Activated naive CD4-positive, alpha-beta T cell treated with anti-CD3 and anti-CD28 coated beads, Interleukin-2, amount 50 U/mL, for 16 hours (primary cell): ENCODE data around the gene CEP131.
"Not testable (repeated sequence)": the region's sequence is repeated elsewhere in the genome, so short reads cannot be mapped to it uniquely, and the experiment has no call there.

Experiments
- DNase-seq: peaks from one replicate; pipeline ENCODE4 v3.0.0-alpha.2; 2020

Gene CEP131

DNA sequence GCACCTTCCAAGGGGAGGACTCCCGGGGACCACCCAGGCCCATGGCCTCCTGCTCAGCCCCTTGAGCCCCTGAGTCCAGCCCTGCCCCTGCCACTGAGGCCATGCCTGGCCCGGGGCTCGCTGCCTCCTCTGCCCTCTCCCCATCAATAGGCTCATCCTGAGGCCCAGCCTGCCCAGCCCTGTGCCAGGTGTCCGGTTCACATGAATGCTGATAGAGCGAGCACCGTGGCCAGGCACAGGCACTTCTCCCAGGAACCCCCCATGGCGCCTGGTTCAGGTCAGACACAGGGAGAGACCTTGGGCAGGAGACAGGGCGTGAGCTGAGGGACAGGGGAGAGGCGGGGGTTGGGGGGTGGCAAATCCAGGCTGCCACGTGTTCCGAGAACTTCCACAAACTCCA lies 60.3 kb downstream of the CEP131 start:
- no peak for DNase-seq

DNA sequence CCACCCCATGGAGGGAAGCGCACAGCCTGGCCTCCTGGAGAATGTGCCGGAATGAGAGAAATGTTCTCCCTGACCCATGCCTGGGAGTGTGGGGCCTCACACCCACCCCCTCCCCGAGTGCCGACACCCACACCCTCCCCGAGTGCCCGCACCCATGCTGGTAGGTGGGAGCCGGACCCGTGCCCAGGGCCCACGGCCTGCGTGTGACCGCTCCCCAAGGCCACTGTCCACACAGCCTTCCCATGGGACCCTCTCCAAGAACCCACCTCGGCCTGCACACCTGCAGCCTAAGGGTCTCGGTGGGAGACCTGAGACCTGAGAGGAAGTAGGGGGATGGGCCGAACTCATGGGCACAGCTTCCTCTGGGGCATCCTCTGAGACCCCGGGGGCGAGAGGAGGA lies 60.8 kb downstream of the CEP131 start:
- peak; percentile 8 for DNase-seq

DNA sequence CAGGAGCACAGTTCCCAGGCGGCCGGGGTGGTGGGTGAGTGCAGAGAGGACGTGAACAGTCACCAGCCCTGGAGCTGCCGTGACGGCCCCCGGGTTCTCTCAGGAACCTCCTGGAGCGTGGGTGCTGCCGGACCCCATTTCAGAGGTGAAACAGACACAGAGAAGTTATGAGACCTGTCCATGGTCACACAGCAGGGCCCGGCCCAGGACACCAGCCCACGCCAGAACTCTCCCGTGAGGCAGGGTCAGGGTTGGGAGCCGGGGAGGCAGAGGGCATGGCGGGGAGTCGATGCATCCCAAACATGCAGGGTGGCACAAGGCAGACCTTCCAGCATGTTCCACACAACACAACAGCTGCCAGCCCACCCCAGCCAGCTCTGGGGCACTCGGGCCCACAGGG lies 61.2 kb downstream of the CEP131 start:
- peak; percentile 10 for DNase-seq

DNA sequence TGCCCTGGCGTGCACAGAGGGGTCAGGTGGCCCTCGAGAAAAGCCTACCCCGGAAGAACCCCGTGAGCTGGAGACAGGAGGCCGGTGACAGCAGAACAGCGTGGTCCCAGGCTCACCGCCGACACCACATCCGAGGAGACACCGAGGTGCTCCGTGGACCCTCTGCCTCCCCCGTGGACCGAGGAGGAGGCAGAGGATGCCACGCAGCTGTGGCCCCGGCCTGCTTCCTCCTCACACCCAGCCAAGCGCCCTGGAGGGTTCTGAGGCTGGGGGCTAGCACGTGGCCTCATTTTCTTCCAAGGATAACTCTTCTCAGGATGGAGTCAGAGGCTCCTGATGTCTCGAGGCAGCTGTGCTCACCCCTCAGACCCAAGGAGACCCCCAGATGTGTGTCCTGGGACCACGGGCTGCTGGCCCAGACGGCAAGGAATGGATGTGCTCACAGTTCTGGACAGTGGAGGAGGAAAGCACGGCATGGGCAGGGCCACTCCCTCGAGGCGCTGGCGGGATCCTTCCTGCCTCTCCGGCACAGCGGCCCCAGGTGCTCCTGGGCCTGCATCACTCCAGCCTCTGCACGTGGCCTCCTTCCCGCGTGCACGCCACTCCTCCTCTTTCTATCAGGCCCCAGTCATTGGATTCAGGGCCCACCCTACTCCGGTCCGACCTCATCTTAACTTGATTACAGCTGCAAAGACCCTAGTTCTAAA lies 61.9 kb downstream of the CEP131 start:
- DNase-seq: peak; percentile 10

DNA sequence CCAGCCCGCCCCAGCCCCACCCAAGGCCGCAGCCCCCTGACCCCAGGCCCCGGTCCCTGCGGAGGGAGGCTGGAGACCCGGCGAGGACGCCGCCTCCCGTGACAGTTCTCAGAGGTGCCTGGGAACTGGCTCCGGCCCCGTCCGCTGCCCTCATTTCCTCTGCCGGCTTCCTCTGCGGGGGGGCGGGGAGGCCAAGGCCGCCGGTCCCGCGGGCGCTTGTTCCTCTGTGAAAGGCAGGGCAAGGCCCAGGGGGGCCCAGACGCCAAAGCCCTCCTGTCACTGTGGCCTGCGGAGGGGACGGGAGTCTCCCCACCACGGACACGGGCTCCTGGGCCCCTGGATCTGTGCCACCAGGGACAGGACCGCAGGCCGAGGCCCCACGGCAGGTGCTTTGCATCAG lies 62.5 kb downstream of the CEP131 start:
- peak; percentile 19 for DNase-seq

DNA sequence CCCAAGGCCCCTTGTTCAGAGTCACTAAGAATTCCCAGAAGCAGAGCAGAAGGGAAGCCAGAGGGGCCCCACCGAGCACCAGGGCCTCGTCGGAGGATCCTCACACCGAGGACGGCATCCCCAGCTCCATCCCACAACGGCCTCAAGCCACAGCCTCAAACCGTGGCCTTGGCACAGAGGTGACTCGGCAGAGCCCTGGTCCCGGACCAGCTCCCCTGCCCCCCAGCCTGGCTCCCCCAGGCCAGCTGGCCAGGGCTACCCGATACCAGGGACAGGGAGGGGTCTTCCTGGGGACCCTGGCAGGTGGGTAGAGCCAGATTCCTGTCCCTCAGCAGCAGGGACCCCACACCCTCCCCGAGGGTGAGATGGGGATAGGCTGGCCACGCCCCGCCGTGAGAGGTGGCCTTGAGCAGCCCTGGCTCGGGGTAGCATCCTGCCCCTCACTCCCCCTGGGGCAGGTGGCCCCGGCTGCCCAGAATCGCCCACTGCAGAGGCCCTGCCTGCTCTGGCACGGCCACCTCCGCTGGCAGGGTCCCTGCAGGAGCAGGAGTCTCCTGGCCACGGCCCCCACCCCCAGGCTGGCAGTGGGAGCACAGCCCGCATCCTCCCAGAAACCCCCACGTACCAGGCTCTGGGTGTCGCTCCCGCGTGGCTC lies 63.0 kb downstream of the CEP131 start:
- peak; percentile 10 for DNase-seq

DNA sequence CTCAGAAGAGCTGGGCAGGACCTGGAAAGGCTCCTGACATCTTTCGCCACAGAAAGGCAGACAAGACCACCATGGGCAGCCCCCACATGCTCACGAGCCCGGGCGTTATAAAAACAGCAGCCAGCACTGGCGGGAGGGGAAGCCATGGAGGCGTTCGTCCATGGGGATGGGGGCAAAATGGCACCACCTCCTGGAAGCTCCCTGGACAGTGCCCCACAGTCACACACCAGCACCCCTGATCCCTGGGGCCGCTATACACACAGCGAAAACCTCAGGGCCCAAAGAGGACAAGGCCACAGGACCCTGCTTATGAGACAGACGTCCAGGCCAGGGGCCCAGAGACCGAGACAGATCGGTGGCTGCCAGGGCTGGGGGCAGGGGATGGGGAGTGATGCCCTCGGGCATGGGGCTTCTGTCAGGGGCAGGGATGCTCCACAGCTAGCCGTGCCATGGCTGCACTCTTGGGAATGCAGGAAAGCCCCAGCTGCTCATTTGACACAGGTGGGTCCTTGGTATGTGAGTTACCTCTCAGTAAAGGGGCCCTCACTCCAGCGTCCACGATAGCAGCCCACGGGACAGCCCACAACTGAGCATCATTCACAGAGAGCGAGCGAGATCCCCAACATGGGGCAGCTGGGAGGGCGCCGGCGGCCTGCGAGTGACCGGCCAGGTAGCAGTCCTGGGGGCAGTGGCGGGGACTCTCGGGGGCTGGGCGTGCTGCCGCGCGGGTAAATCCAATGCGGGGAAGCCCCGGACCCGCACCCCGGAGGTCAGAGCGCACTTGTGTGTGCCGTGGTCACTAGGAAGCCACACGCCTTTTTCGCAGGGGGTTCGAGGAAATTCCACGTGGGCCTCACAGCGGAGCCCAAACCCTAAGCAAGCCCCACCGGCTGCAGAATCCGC lies 63.8 kb downstream of the CEP131 start:
- peak; percentile 7 for DNase-seq

DNA sequence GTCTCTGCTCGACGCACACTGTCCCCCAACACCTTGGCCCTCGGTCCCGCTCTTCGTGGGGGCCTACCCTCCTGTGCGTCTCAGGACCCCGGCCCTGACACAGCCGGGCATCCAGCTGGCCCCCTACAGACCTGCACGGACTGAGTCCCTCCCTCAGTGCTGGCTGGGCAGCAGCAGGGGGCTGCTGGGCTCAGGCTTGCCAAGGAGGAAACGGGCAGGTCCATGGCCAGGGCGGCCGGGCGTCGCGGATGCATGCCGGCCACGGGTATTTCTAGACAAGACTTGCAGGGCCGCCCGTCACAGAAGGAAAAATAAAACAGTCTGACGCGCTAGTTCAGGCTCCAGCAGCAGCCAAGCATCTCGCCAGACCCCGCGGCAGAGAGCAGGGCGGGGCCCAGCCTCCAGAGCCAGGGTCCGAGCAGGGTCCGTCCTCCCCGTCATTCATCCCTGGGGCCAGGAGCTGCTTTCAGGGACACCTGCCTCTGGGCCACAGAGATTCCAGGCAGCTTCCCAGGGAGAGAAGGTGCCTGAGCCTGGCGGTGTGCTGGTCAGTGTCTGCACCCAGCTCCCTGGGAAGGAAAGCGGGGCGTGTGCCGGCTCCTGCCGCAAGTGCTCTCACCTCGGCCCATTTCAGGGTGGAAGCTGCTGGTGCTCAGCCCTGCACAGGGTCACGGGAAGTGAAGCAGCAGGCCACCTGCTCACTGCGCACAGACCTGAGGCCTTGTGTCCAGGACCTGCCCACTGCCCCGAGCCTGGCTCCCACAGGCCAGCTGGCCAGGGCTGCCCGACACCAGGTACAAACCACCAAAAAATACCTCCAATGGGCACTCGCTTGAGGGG lies 64.7 kb downstream of the CEP131 start:
- DNase-seq: no peak

DNA sequence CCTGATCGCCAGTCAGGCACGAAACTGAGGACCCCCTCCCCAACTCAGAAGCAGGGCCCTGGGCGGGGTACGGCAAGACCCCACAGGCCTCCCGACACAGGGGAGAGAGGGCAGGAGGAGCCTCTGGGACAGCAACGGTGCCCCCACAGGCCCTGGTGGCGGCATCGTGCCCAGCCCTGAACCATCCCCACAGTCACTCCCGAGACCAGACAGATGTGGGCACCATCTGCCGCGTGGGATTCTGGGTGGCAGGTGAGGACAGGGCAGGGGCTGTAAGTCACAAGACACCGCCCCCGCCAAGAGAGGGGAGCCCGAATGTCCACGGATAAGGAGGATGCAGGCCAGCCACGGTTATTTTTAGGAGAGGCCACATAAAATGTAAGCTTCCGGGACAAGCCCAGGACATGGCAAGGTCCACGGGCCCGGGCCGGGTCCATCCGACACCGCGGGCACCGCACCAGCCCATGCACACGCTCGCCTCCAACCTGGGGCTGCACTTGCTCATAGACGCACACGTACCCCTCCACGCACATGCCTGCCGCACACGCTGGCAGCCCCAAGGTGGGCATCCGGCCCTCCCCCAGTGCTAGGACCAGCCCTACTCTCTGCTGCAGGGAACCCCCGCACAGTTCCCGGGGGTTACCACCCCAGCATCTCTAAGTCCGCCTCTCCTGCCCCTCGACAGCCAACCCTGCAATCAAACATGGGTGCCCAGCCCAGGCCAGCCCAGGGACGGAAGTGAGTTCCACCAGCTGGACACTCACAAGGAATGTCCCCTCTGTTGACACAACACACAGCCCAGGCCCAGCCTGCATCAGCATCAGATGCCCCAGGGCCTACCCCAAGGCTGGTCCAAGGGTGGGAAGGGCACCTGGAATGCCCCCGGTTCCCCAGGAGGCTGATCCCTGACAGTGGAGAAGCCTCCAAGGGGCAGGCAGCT lies 65.6 kb downstream of the CEP131 start:
- DNase-seq: no peak

DNA sequence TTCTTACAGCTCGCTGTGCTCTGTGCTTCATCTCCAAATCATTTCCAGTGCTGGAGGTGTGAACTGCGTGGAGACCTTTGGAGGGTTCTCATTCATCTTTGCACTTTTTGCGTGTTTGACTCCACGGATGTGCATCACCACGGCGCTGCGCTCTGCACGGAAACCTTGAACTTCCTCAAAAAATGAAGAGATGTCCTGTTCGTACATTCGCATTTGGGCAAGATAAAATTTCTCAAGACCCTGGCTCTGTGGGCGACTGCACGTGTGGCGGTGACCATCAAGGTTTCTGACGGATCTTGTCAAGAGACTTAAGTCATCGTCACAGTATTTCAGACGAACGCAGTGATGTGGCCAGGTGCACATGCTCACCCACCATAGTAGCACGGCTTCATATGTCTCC lies 67.8 kb downstream of the CEP131 start:
- no peak for DNase-seq

DNA sequence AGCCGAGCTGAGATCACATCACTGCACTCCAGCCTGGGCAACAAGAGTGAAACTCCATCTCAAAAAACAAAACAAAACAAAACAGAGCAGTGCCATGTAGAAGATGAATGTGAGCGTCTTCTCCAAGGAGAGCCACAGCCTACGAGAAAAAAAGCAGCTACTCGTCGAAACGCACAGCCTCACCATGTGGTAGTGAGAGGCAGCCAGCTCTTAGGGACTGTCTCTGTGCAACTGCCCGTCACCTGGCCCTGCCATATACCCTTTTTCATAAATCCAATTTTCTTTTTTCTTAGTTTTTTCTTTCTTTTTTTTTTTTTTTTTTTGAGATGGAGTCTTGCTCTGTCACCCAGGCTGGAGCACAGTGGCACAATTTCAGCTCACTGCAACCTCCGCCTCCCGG lies 68.7 kb downstream of the CEP131 start:
- DNase-seq: not testable (repeated sequence)

DNA sequence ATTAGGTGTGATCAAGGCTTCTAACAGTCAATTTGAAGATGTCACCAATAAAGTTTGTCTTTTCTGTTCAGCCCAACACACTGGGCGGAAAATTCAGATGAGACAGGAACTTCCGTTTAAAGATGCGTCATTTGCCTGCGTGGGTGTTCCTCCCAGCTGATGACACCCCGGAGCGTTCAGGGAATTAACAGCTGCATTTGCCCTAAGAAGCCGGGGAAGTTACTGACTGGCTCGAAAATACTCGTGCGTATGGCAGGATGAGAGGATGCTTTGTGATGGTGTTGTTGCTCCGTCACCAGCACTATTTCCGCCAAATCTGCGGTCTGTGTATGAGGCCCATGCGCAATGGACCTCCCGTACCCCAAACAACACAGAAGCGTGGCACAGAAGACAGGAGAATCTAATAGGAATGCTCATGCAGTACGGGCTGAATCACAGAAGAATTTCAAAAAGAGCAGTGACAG lies 69.4 kb downstream of the CEP131 start:
- no peak for DNase-seq

DNA sequence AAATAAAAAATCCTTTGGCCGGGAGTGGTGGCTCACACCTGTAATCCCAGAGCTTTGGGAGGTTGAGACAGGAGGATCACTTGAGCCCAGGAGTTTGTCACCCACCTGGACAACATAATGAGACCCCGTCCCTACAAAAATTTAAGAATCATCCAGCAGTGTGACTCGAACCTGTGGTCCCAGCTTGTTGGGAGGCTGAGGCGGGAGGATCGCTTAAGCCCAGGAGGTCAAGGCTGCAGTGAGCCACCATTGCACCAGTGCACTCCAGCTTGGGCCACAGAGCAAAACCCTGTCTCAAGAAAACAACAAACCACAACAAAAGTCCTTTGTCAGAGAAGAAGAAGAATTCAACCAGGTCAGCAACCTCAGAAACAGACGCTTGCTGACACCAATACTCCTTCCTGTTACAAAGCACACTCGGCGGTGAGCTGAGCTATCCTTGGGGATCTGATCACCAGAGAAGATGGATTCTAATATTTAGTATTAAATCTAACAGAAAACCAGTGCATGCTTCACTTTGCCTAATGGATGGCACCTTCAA lies 70.4 kb downstream of the CEP131 start:
- no peak for DNase-seq

DNA sequence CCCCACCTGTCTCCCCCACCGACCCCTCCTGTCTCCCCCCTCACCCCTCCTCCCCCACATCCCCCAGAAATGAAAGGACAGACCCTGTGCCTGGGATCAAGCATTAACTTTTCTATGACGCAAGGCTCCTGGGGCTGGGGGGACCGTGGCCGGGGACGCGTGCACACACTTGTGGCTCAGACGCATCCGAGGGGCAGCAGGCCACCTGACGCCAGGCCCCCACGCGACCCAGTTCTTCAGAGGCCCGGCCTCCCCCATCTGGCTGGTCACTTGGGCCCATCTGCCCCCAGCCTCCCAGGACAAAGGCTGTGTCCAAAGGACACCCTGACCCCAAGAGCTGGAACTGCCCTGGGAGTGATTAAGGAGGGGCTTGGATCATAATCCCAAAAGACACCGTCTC lies 71.5 kb downstream of the CEP131 start:
- DNase-seq: no peak

DNA sequence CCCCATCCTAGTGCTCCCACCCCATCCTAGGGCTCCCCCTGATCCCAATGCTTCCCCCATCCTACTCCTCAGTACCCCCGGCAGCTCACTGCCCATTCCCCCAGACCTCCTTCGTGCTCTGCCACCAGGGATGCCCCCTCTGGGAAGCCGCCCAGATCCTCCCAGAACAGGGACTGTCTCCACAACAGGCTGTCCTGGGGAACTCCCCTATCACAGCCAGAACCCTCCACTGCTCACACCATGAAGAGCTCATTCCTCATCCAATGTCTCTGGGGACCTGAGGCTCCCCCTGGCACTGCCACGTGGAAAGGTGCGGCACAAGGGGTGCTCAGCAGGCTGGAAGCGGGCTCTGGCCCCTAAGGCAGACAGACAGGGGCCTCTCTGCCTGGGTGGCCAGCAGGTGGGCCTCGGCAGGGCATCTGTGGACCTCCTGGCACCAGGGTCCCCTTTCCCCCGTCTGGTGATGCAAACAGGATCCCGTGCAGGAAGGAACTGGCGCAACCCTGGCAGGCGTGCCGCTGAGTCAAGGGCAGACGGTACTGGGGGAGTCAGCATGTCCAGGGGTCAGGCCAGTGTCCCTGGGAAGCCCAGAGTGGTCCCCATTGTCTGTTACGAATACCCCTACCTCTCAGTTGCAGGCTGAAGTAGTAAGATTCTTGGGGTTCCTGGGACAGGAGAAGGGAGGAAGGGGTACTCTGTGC lies 72.2 kb downstream of the CEP131 start:
- peak; percentile 5 for DNase-seq

DNA sequence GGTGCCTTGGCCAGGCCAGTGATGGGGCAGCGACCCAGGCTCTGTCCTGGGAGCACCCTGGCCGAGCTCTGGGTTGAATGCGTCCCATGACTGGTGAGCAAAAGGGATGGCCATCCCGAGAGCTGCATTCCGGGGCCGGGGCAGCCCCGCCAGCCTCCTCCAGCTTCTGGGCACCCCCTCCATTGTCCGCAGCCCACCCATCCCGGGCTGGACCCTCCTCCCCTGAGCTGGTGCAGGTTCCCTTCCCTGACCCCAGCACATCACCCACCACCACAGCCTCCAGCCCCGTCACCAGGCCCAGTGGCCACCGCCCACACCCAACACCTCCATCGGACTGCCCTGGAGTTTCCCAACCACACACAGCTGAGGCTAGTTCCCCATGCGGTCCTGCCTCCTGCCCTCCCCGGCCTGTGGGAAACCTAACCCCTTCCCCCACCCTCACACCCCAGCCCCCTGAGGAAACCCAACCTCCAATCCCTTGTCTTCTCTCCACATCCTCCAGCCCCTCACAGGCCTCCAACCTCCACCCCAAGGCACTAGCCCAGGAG lies 73.7 kb downstream of the CEP131 start:
- DNase-seq: no peak

DNA sequence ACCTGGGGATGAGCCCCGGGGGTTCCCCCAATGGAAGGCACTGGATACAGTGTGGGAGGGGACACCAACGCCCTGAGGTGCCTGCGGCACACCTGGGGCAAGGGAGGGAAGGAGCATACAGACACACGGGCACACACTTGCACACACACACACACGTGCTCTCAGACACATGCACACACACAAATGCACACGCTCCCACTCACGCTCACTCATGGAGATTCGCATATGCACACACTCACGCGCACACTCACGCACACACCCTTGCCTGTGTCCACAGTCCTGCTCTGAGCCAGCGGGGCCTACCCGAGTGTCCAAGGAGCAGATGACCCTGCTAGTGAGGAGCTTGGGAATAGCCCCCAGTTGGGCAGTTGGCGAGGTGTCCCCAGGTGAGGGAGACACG lies 74.2 kb downstream of the CEP131 start:
- no peak for DNase-seq

DNA sequence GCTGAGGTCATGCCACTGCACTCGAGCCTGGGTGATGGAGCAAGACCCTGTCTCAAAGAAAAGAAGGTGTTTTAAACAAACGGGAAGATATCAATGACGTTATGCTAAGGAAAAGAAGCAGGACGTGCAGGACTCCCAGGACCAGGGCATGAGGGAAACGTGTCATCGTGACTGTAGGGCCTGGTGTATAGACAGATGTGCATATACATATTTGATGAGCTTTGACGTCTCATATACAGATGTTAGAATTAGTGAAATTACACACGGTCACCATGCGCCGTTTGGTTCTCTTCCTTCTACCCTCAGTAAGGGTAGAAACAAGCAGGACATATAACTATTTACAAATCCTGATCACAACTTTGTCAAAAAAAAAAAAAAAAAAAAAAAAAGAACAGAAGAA lies 75.1 kb downstream of the CEP131 start:
- DNase-seq: no peak

DNA sequence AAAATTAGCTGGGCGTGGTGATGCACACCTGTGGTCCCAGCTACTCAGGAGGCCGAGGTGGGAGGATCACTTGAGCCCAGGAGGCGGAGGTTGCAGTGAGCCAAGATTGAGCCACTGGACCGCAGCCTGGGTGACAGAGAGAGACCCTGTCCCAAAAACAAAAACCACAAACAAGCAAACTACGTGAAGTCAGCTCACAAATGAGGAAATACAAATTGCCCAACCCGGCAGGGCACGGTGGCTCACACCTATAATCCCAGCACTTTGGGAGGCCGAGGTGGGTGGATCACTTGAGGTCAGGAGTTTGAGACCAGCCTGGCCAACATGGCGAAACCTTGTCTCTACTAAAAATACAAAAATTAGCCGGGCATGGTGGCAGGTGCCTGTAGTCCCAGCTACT lies 76.6 kb downstream of the CEP131 start:
- not testable (repeated sequence) for DNase-seq

DNA sequence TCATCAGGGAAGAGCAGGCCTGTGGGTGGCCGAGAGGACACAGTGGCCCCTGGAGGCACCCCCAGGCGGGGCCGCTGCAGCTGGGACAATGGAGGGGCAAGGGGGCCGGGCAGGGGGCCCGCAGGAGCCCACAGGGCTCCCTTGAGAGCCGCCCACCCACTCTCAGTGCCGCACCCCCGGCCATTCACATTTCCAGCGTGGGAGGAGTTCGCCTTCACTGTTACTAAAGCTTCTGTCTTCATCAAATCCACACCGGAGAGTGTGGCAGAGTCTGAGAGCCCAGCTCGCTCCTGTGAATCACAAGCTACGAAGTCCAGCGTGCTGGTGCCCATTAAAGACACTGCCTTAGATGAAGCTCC lies 78.4 kb downstream of the CEP131 start:
- DNase-seq: no peak
